Right lobe of liver (tissue), 6 donors: ENCODE results near the gene AKTIP. TPM values are rescaled to one million over a fixed set of nuclear protein-coding genes. Genes with fewer than 3 reads are reported as not detected.
A peak's percentile ranks its signal among the peaks of the same experiment; 100 is the strongest.

Experiments used
- ATAC-seq, 4 donors: fragments of 200-7000 bp; cut with Tn5 transposase; one replicate each; pipeline ENCODE4 v1.9.1; 2020; ENCODE audit warnings: mild to moderate bottlenecking in 4 of 4, moderate library complexity in 4 of 4
- DNase-seq, 3 donors: peaks; one replicate each; pipeline ENCODE4 v3.0.0-alpha.2; 2020
- H3K27ac ChIP-seq, 3 donors: fragments of 200-600 bp; one replicate each; pipeline ENCODE4 v1.8.0; 2022
- H3K27me3 ChIP-seq, 2 donors: fragments of 200-600 bp; one replicate each; pipeline ENCODE4 v1.8.0; 2022
- H3K36me3 ChIP-seq, 4 donors: fragments of 200-600 bp; sonication (generic) in 1 of 4; one replicate each; pipeline versions ENCODE4 v1.5.1 to v1.8.0; 2017 to 2022; ENCODE audit warnings: control low read depth in 1 of 4
- H3K4me1 ChIP-seq, 4 donors: fragments of 200-600 bp; sonication (generic) in 1 of 4; one replicate each; pipeline versions ENCODE4 v1.5.1 to v1.8.0; 2017 to 2022; ENCODE audit warnings: control low read depth in 1 of 4
- H3K4me3 ChIP-seq, 3 donors: fragments of 200-600 bp; one replicate each; pipeline ENCODE4 v1.8.0; 2022
- H3K9me3 ChIP-seq, 4 donors: fragments of 200-600 bp; sonication (generic) in 1 of 4; one replicate each; pipeline versions ENCODE4 v1.5.1 to v1.8.0; 2017 to 2022; ENCODE audit warnings: control low read depth in 1 of 4
- CTCF ChIP-seq, 4 donors: fragments of 200-600 bp in 3 of 4; fragments of 450-650 bp in 1 of 4; IDR thresholded peaks; one replicate each; pipeline versions ENCODE4 v1.5.1 to v1.8.0; 2016 to 2022; ENCODE audit warnings: antibody characterized with exemption in 4 of 4, mild to moderate bottlenecking in 2 of 4
- POLR2A ChIP-seq: fragments of 450-650 bp; IDR thresholded peaks from one replicate; pipeline ENCODE4 v1.6.1; 2017; ENCODE audit warnings: antibody characterized with exemption, mild to moderate bottlenecking
- WGBS: methylation state at CpG from one replicate; pipeline ENCODE4 v1.1.6; 2018; ENCODE audit warnings: low coverage, low lambda C conversion rate; ENCODE audit not compliant: insufficient coverage; ENCODE audit errors: missing lambda C conversion rate; 5-methylcytosine and 5-hydroxymethylcytosine counted together
- intact Hi-C, 2 donors: fragments of 100-400 bp; cut with DNase I; formaldehyde crosslinking; loops; one replicate each; pipeline versions ENCODE4 v1.11.2 to v1.14.1; 2022
- total RNA-seq, 6 experiments: library from RNA; depleted of rRNA in 2 of 6; stranded (reverse); fragments of >200 nt in 2 of 6; fragmentation: NEBNext Ultra II Directional in 3 of 6; extraction: Animal tissue kit (Norgen Biotek cat#: 25700) in 3 of 6; gene quantifications; one replicate each; pipeline versions ENCODE4 v1.1.0 to v1.2.4, GENCODE V29; 2016 to 2023
- donor health status: DM: no; HTN: yes; CAD: no.
- donor health status: DM: no; HTN: no; CAD: no.
- donor health status: DM: no; HTN: no; CAD: no.
- donor health status: DM: no; HTN: yes; CAD: no.
- donor health status: DM: no; HTN: yes; CAD: no.

Gene AKTIP
- total RNA-seq, 6 experiments from 2014 or later: 23.3 to 42.4 (median 26.5) TPM

DNA sequence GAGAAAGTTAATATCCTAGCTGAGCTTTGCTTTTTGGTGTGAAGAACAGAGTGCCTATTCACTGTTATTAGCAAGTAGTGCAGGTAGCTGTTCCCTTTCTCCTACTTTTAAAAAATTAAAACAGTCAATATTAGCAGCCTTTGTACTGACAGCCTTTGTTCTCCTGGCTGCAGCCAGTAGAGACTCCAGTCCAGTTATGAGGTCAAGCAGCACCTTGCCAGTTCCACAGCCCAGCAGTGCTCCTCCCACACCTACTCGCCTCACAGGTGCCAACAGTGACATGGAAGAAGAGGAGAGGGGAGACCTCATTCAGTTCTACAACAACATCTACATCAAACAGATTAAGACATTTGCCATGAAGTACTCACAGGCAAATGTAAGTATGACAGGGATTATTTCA, 22.6 kb downstream of the AKTIP start:
- peak in 2 of 3 donors; percentile 72 to 85 for DNase-seq
- Histone ChIP-seq H3K27ac (peak overlapping the region in 2 of 3 donors; percentile 27 to 47), H3K4me1 (peaks cover 0 to 14% (median 3%) of the 10 kb centered on the region in 4 donors), H3K4me3 (no peak overlapping the region), H3K36me3 (peaks cover 0 to 48% (median 20%) of the 10 kb centered on the region in 4 donors), H3K9me3 (no peaks in the 10 kb centered on the region), H3K27me3 (no peaks in the 10 kb centered on the region)
- TF ChIP-seq CTCF (IDR thresholded peaks at IDR 0.05): no peak
- no peak for TF ChIP-seq POLR2A
- peak; percentile 71 to 97 (median 88) for ATAC-seq
- intact Hi-C loops: no loop called here
- 50% methylated on average over 1 of the region's 1 CpG for WGBS

- DNase-seq (no peak), ATAC-seq (no peak)
- H3K4me1 ChIP-seq: peaks cover 0 to 14% (median 3%) of the 10 kb centered on the region in 4 donors
- 100% methylated on average over 5 of the region's 5 CpGs for WGBS
- intact Hi-C loops: no loop called here
- H3K36me3 ChIP-seq: peaks cover 0 to 50% (median 20%) of the 10 kb centered on the region in 4 donors
- TF ChIP-seq POLR2A: no peak
- TF ChIP-seq CTCF (IDR thresholded peaks at IDR 0.05): no peak
- H3K27me3 ChIP-seq: no peaks in the 10 kb centered on the region
- no peak overlapping the region for H3K27ac ChIP-seq
- H3K9me3 ChIP-seq: no peaks in the 10 kb centered on the region
- no peak overlapping the region for H3K4me3 ChIP-seq
Measured at GRCh38 chr16:53478965-53479364, 24.0 kb downstream of the AKTIP start.

GRCh38 chr16:53476867-53477266, 26.1 kb downstream of the AKTIP start:
- H3K4me1 ChIP-seq: peaks cover 0 to 14% (median 3%) of the 10 kb centered on the region in 4 donors
- no peaks in the 10 kb centered on the region for H3K9me3 ChIP-seq
- TF ChIP-seq CTCF (IDR thresholded peaks at IDR 0.05): no peak
- no peak for TF ChIP-seq POLR2A
- DNase-seq (no peak), ATAC-seq (no peak)
- no peak overlapping the region for H3K4me3 ChIP-seq
- intact Hi-C loops: no loop called here
- peaks cover 0 to 55% (median 23%) of the 10 kb centered on the region in 4 donors for H3K36me3 ChIP-seq
- H3K27me3 ChIP-seq: no peaks in the 10 kb centered on the region
- H3K27ac ChIP-seq: no peak overlapping the region
- WGBS: 75% methylated on average over 2 of the region's 2 CpGs

DNA sequence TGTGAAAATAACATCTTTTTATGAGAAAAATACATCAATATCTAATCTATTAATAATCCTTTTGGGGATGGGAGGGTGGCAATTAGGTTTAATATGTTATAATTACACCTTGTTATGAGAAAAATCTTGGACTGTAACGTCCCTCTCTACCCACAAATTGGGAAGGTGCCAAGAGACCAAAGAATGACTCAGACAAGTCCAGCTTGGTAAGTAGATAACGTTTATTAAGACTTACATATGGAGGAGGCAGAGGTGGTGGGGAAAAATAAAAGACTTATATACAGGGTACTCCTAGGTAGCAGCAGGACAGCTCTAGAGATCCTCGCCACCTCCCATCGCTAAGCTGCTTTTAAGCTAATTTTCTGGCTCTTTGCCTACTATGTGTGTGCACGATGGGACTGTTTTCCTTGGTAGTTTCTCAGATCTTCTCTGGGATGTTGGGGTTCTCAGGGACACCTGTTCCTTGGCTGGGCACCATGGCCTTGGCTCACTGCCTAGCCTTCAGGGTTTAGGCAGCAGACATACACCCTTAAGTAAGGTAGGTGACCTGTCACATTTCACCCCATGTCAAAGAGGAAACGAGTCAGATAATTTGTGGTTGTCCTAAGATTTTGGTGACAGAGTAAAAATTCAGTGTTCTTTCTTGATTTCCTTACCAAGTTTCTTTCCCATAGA, 37.3 kb downstream of the AKTIP start:
- ATAC-seq: peak in 2 of 4 donors; percentile 37 to 50
- DNase-seq: no peak

More for the DNA sequence above, 37.3 kb downstream of the AKTIP start:
- Histone ChIP-seq H3K27ac (no peak overlapping the region), H3K9me3 (no peaks in the 10 kb centered on the region), H3K27me3 (no peaks in the 10 kb centered on the region), H3K4me3 (no peak overlapping the region), H3K36me3 (peaks cover 0 to 76% (median 26%) of the 10 kb centered on the region in 4 donors), H3K4me1 (no peaks in the 10 kb centered on the region)
- TF ChIP-seq POLR2A (no peak), CTCF (IDR thresholded peaks at IDR 0.05) (no peak)
- 46% methylated on average over 3 of the region's 6 CpGs for WGBS
- intact Hi-C loops: no loop called here
